Right renal pelvis (tissue), 4 donors: ENCODE results near the gene PPP1R12B. TPM values are rescaled to one million over a fixed set of nuclear protein-coding genes. Genes with fewer than 3 reads are reported as not detected.

Experiments
- polyA plus RNA-seq, 4 donors: library from polyadenylated mRNA; unstranded; fragments of 120-200 nt; gene quantifications; one replicate each; pipeline ENCODE4 v1.2.1, GENCODE V29; 2013; ENCODE audit not compliant: insufficient read length in 4 of 4

Gene PPP1R12B
- polyA plus RNA-seq, 4 donors: 16.2 to 19.2 (median 18.4) TPM

Other genes with a start within 250 kb of the PPP1R12B start
- under 1 TPM; 0.04 to 0.13 (median 0.04) TPM for gene GPR37L1, start 225.8 kb upstream of the PPP1R12B start, polyA plus RNA-seq
- gene ARL8A, start 204.0 kb upstream of the PPP1R12B start, polyA plus RNA-seq: 10 to 100 TPM; 45.8 to 49.8 (median 48.2) TPM
- 1 to 10 TPM in 3 of 4 donors, under 1 TPM in 1; 0.98 to 2.1 (median 1.3) TPM for gene PTPN7, start 188.1 kb upstream of the PPP1R12B start, polyA plus RNA-seq
- 1 to 10 TPM in 3 of 4 donors, under 1 TPM in 1; 0.64 to 1.3 (median 1.1) TPM for gene LGR6, start 154.9 kb upstream of the PPP1R12B start, polyA plus RNA-seq
- 10 to 100 TPM; 30.4 to 33.1 (median 30.5) TPM for gene UBE2T, start 6.8 kb upstream of the PPP1R12B start, polyA plus RNA-seq